Measurements from ENCODE around the gene DISC1.
"Not testable (repeated sequence)": the region's sequence is repeated elsewhere in the genome, so short reads cannot be mapped to it uniquely, and the experiment has no call there.

The DISC1 gene

GRCh38 chr1:231593264-231593663 lies 33.3 kb upstream of the DISC1 start:
- not testable (repeated sequence) for H3K4me1 ChIP-seq (ENCODE audit: control insufficient read depth in 1 of 2, insufficient read depth in 2 of 2, low read length in 2 of 2); H3K9me3 ChIP-seq (ENCODE audit: control insufficient read depth in 1 of 2, low read length in 2 of 2); H3K36me3 ChIP-seq (ENCODE audit: control insufficient read depth in 1 of 2, insufficient read depth in 2 of 2, low read length in 2 of 2); H3K27ac ChIP-seq (ENCODE audit: low read depth, low read length); H3K27me3 ChIP-seq (ENCODE audit: control insufficient read depth in 1 of 2, insufficient read depth in 2 of 2, low read length in 2 of 2); H3K4me3 ChIP-seq (ENCODE audit: low read depth in 1 of 2, low read length in 2 of 2); H3K9ac ChIP-seq (ENCODE audit: low read depth in 1 of 2, low read length in 2 of 2)

GRCh38 chr1:231594123-231594522 lies 32.5 kb upstream of the DISC1 start:
- H3K4me3 ChIP-seq (ENCODE audit: low read depth in 1 of 2, low read length in 2 of 2) = no peak overlapping the region

GRCh38 chr1:231594749-231595148 lies 31.8 kb upstream of the DISC1 start:
- H3K4me1 ChIP-seq (ENCODE audit: control insufficient read depth in 1 of 2, insufficient read depth in 2 of 2, low read length in 2 of 2) = no peaks in the 10 kb centered on the region
- no peaks in the 10 kb centered on the region for H3K36me3 ChIP-seq (ENCODE audit: control insufficient read depth in 1 of 2, insufficient read depth in 2 of 2, low read length in 2 of 2)
- H3K9ac ChIP-seq (ENCODE audit: low read depth in 1 of 2, low read length in 2 of 2) = no peak overlapping the region
- no peaks in the 10 kb centered on the region for H3K27me3 ChIP-seq (ENCODE audit: control insufficient read depth in 1 of 2, insufficient read depth in 2 of 2, low read length in 2 of 2)
- H3K4me3 ChIP-seq (ENCODE audit: low read depth in 1 of 2, low read length in 2 of 2) = no peak overlapping the region
- H3K9me3 ChIP-seq (ENCODE audit: control insufficient read depth in 1 of 2, low read length in 2 of 2) = no peaks in the 10 kb centered on the region
- H3K27ac ChIP-seq (ENCODE audit: low read depth, low read length) = no peak overlapping the region

More at GRCh38 chr1:231594123-231594522, 32.5 kb upstream of the DISC1 start:
- Histone ChIP-seq H3K9ac (ENCODE audit: low read depth in 1 of 2, low read length in 2 of 2) (no peak overlapping the region), H3K4me1 (ENCODE audit: control insufficient read depth in 1 of 2, insufficient read depth in 2 of 2, low read length in 2 of 2) (no peaks in the 10 kb centered on the region), H3K27me3 (ENCODE audit: control insufficient read depth in 1 of 2, insufficient read depth in 2 of 2, low read length in 2 of 2) (no peaks in the 10 kb centered on the region), H3K27ac (ENCODE audit: low read depth, low read length) (no peak overlapping the region), H3K36me3 (ENCODE audit: control insufficient read depth in 1 of 2, insufficient read depth in 2 of 2, low read length in 2 of 2) (no peaks in the 10 kb centered on the region), H3K9me3 (ENCODE audit: control insufficient read depth in 1 of 2, low read length in 2 of 2) (no peaks in the 10 kb centered on the region)

- H3K27me3 ChIP-seq (ENCODE audit: control insufficient read depth in 1 of 2, insufficient read depth in 2 of 2, low read length in 2 of 2) = no peaks in the 10 kb centered on the region
- H3K9me3 ChIP-seq (ENCODE audit: control insufficient read depth in 1 of 2, low read length in 2 of 2) = no peaks in the 10 kb centered on the region
- H3K4me1 ChIP-seq (ENCODE audit: control insufficient read depth in 1 of 2, insufficient read depth in 2 of 2, low read length in 2 of 2) = no peaks in the 10 kb centered on the region
- no peaks in the 10 kb centered on the region for H3K36me3 ChIP-seq (ENCODE audit: control insufficient read depth in 1 of 2, insufficient read depth in 2 of 2, low read length in 2 of 2)
- H3K9ac ChIP-seq (ENCODE audit: low read depth in 1 of 2, low read length in 2 of 2) = no peak overlapping the region
- no peak overlapping the region for H3K4me3 ChIP-seq (ENCODE audit: low read depth in 1 of 2, low read length in 2 of 2)
- no peak overlapping the region for H3K27ac ChIP-seq (ENCODE audit: low read depth, low read length)
Measured at GRCh38 chr1:231596337-231596791, 30.2 kb upstream of the DISC1 start.

GRCh38 chr1:231597971-231598370 lies 28.6 kb upstream of the DISC1 start:
- H3K36me3 ChIP-seq (ENCODE audit: control insufficient read depth in 1 of 2, insufficient read depth in 2 of 2, low read length in 2 of 2) = no peaks in the 10 kb centered on the region

GRCh38 chr1:231600458-231600976 lies 26.1 kb upstream of the DISC1 start:
- Histone ChIP-seq H3K9ac (ENCODE audit: low read depth in 1 of 2, low read length in 2 of 2) (no peak overlapping the region), H3K27me3 (ENCODE audit: control insufficient read depth in 1 of 2, insufficient read depth in 2 of 2, low read length in 2 of 2) (no peaks in the 10 kb centered on the region), H3K4me1 (ENCODE audit: control insufficient read depth in 1 of 2, insufficient read depth in 2 of 2, low read length in 2 of 2) (peaks cover 0 to 8% of the 10 kb centered on the region in 2 donors), H3K4me3 (ENCODE audit: low read depth in 1 of 2, low read length in 2 of 2) (no peak overlapping the region), H3K9me3 (ENCODE audit: control insufficient read depth in 1 of 2, low read length in 2 of 2) (no peaks in the 10 kb centered on the region), H3K36me3 (ENCODE audit: control insufficient read depth in 1 of 2, insufficient read depth in 2 of 2, low read length in 2 of 2) (no peaks in the 10 kb centered on the region), H3K27ac (ENCODE audit: low read depth, low read length) (no peak overlapping the region)

More at GRCh38 chr1:231597971-231598370, 28.6 kb upstream of the DISC1 start:
- peaks cover 0 to 4% of the 10 kb centered on the region in 2 donors for H3K4me1 ChIP-seq (ENCODE audit: control insufficient read depth in 1 of 2, insufficient read depth in 2 of 2, low read length in 2 of 2)
- H3K27ac ChIP-seq (ENCODE audit: low read depth, low read length) = no peak overlapping the region
- no peak overlapping the region for H3K9ac ChIP-seq (ENCODE audit: low read depth in 1 of 2, low read length in 2 of 2)
- no peak overlapping the region for H3K4me3 ChIP-seq (ENCODE audit: low read depth in 1 of 2, low read length in 2 of 2)
- H3K27me3 ChIP-seq (ENCODE audit: control insufficient read depth in 1 of 2, insufficient read depth in 2 of 2, low read length in 2 of 2) = no peaks in the 10 kb centered on the region
- no peaks in the 10 kb centered on the region for H3K9me3 ChIP-seq (ENCODE audit: control insufficient read depth in 1 of 2, low read length in 2 of 2)

- H3K27ac ChIP-seq (ENCODE audit: low read depth, low read length) = no peak overlapping the region
- H3K9me3 ChIP-seq (ENCODE audit: control insufficient read depth in 1 of 2, low read length in 2 of 2) = no peaks in the 10 kb centered on the region
- H3K27me3 ChIP-seq (ENCODE audit: control insufficient read depth in 1 of 2, insufficient read depth in 2 of 2, low read length in 2 of 2) = no peaks in the 10 kb centered on the region
- no peak overlapping the region for H3K9ac ChIP-seq (ENCODE audit: low read depth in 1 of 2, low read length in 2 of 2)
- peaks cover 0 to 8% of the 10 kb centered on the region in 2 donors for H3K4me1 ChIP-seq (ENCODE audit: control insufficient read depth in 1 of 2, insufficient read depth in 2 of 2, low read length in 2 of 2)
- H3K36me3 ChIP-seq (ENCODE audit: control insufficient read depth in 1 of 2, insufficient read depth in 2 of 2, low read length in 2 of 2) = no peaks in the 10 kb centered on the region
- H3K4me3 ChIP-seq (ENCODE audit: low read depth in 1 of 2, low read length in 2 of 2) = peak overlapping the region in 1 of 2 donors; percentile 10
Measured at GRCh38 chr1:231601824-231602672, 24.5 kb upstream of the DISC1 start.

- Histone ChIP-seq H3K9ac (ENCODE audit: low read depth in 1 of 2, low read length in 2 of 2) (no peak overlapping the region), H3K27me3 (ENCODE audit: control insufficient read depth in 1 of 2, insufficient read depth in 2 of 2, low read length in 2 of 2) (no peaks in the 10 kb centered on the region), H3K36me3 (ENCODE audit: control insufficient read depth in 1 of 2, insufficient read depth in 2 of 2, low read length in 2 of 2) (no peaks in the 10 kb centered on the region), H3K4me3 (ENCODE audit: low read depth in 1 of 2, low read length in 2 of 2) (peak overlapping the region in 1 of 2 donors; percentile 10), H3K27ac (ENCODE audit: low read depth, low read length) (no peak overlapping the region), H3K9me3 (ENCODE audit: control insufficient read depth in 1 of 2, low read length in 2 of 2) (no peaks in the 10 kb centered on the region), H3K4me1 (ENCODE audit: control insufficient read depth in 1 of 2, insufficient read depth in 2 of 2, low read length in 2 of 2) (peaks cover 0 to 8% of the 10 kb centered on the region in 2 donors)
Measured at GRCh38 chr1:231602673-231602984, 24.0 kb upstream of the DISC1 start.

- Histone ChIP-seq H3K9ac (ENCODE audit: low read depth in 1 of 2, low read length in 2 of 2) (peak overlapping the region; percentile 69 to 74), H3K27me3 (ENCODE audit: control insufficient read depth in 1 of 2, insufficient read depth in 2 of 2, low read length in 2 of 2) (no peaks in the 10 kb centered on the region), H3K9me3 (ENCODE audit: control insufficient read depth in 1 of 2, low read length in 2 of 2) (no peaks in the 10 kb centered on the region), H3K4me1 (ENCODE audit: control insufficient read depth in 1 of 2, insufficient read depth in 2 of 2, low read length in 2 of 2) (peaks cover 0 to 8% of the 10 kb centered on the region in 2 donors), H3K4me3 (ENCODE audit: low read depth in 1 of 2, low read length in 2 of 2) (peak overlapping the region; percentile 66 to 86), H3K27ac (ENCODE audit: low read depth, low read length) (no peak overlapping the region), H3K36me3 (ENCODE audit: control insufficient read depth in 1 of 2, insufficient read depth in 2 of 2, low read length in 2 of 2) (no peaks in the 10 kb centered on the region)
Measured at GRCh38 chr1:231603598-231604275, 22.9 kb upstream of the DISC1 start.

GRCh38 chr1:231604276-231604621 lies 22.3 kb upstream of the DISC1 start:
- H3K9ac ChIP-seq (ENCODE audit: low read depth in 1 of 2, low read length in 2 of 2) = peak overlapping the region in 1 of 2 donors; percentile 74
- no peaks in the 10 kb centered on the region for H3K36me3 ChIP-seq (ENCODE audit: control insufficient read depth in 1 of 2, insufficient read depth in 2 of 2, low read length in 2 of 2)
- no peak overlapping the region for H3K27ac ChIP-seq (ENCODE audit: low read depth, low read length)
- H3K4me3 ChIP-seq (ENCODE audit: low read depth in 1 of 2, low read length in 2 of 2) = no peak overlapping the region
- no peaks in the 10 kb centered on the region for H3K9me3 ChIP-seq (ENCODE audit: control insufficient read depth in 1 of 2, low read length in 2 of 2)
- H3K27me3 ChIP-seq (ENCODE audit: control insufficient read depth in 1 of 2, insufficient read depth in 2 of 2, low read length in 2 of 2) = no peaks in the 10 kb centered on the region
- H3K4me1 ChIP-seq (ENCODE audit: control insufficient read depth in 1 of 2, insufficient read depth in 2 of 2, low read length in 2 of 2) = peaks cover 0 to 8% of the 10 kb centered on the region in 2 donors
